WI38 (cell line): ENCODE data around the gene VWF.
"Not testable (repeated sequence)": the region's sequence is repeated elsewhere in the genome, so short reads cannot be mapped to it uniquely, and the experiment has no call there.

Source experiments
- H3K4me3 ChIP-seq: 2 replicates; pipeline ENCODE4 v1.5.1; 2011; ENCODE audit warnings: low read depth, mild to moderate bottlenecking, control low read depth, low read length
- CTCF ChIP-seq: IDR thresholded peaks from 2 replicates; pipeline ENCODE4 v1.5.1; 2012; ENCODE audit warnings: low read depth, mild to moderate bottlenecking, control low read depth, low read length

The VWF gene

GRCh38 chr12:6029401-6029800 lies 95.1 kb downstream of the VWF start:
- no peak overlapping the region for H3K4me3 ChIP-seq
- TF ChIP-seq CTCF = no peak

DNA sequence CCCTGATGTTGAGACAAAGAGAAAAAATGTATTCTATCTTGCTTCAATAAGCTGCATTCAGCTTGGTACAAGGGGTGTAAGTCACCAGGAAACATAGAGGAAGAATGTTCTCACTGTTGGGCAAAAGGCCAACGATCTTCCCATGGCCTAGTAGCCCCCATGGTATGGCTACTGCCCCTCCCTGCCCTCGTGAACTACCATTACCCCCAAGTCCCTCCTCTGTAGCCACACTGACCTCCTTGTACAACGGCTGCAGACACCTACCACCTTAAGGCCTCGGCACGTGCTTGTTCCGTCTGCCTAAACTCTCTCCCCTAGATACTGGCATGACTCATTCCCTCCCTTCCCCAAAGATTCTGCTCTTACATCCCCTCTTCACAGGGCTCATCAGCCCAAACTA lies 97.5 kb downstream of the VWF start:
- TF ChIP-seq CTCF = no peak
- no peak overlapping the region for H3K4me3 ChIP-seq

GRCh38 chr12:6025703-6026298 lies 98.7 kb downstream of the VWF start:
- not testable (repeated sequence) for H3K4me3 ChIP-seq

DNA sequence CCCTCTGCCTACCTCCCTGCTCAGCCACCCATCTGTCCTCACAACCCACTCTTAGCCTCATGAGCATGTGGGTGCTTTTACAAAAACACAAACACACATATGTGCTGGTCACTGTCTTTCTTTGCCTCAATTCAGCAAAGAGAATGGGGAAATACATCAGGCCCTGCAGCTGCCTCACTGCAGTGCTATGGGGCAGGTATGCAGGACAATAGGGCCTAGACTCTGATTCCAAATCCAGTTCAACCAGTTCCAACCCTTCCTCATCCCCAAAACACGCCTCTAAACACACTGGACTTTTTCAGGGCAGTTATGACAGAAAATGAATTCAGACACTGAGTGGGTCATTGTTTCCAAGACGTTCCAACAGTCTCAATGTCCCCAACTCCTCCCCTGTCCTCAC lies 100.4 kb downstream of the VWF start:
- not testable (repeated sequence) for H3K4me3 ChIP-seq

DNA sequence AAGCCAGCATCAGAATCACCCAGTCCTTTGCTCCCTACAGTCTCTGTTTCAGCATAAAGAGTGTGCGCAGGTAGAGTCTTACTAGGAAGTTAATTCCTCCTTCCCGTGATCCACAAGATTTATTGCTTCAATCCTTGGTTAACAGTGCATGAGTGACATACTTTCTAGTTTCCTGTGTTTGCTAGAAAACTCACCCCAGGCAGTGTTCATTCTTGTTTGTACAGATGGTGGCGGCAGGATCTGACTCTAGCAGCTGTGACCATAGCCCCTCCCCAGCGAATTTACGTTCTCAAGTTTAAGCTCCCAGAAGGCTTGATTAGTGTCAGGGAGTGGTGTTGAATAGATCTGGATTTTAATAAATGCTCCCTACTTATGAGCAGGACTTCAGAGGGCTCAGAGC lies 103.5 kb downstream of the VWF start:
- TF ChIP-seq CTCF = no peak
- H3K4me3 ChIP-seq = no peak overlapping the region

DNA sequence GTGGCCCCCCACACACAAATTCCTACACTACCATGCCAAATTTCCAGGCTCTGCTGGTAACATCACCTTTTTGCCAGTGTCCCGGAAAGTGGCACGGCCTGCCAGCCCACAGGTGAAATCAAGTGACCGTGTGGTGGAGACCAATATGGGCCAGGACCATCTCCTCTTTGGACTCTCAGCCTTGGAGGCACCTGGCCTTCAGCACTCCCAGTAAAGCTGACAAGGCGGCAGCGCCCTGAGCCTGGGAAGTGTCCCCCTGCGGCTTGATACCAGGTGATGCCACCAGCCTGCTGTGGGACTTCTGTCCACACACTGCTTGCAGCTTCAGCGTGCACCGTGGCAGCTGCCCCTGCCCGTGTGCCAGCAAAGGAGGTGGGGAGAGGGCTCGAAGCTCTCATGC lies 104.0 kb downstream of the VWF start:
- H3K4me3 ChIP-seq = not testable (repeated sequence)

DNA sequence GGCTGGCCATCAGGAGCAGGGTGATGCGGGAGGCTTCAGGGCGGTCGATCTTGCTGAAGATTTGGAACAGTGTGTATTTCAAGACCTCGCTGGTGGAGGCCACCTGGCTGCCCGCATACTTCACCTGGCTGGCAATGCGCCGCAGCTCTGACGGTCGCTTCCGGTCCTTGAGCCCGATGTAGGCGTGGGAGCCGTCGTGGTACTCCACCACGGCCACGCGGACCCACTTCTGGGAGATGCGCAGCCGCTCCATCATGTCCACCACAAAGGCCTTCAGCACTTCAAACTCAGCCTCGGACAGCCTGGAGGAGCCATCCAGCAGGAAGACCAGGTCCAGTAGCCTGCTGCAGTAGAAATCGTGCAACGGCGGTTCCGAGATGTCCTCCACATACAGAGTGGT lies 105.2 kb downstream of the VWF start:
- not testable (repeated sequence) for H3K4me3 ChIP-seq

DNA sequence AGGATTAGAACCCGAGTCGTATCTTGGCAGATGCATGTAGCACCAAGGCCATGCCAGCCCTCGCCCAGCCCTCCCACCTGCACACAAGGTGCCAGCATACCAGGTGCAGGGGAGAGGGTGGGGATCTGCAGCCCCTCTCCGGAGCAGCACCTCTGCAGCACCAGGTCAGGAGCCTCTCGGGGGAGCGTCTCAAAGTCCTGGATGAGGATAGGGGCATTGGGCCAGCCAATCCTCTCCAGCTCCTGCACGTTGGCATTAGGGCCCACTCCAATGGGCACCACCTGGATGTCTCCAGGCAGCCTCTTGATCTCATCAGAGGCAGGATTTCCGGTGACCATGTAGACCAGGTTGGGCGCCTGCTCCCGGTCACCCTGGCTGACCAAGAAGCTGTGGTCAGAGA lies 106.2 kb downstream of the VWF start:
- TF ChIP-seq CTCF = no peak

GRCh38 chr12:6016756-6017155 lies 107.7 kb downstream of the VWF start:
- TF ChIP-seq CTCF = no peak
- no peak overlapping the region for H3K4me3 ChIP-seq

More for the DNA sequence above, 106.2 kb downstream of the VWF start:
- H3K4me3 ChIP-seq = no peak overlapping the region

GRCh38 chr12:6016004-6016403 lies 108.5 kb downstream of the VWF start:
- not testable (repeated sequence) for H3K4me3 ChIP-seq

DNA sequence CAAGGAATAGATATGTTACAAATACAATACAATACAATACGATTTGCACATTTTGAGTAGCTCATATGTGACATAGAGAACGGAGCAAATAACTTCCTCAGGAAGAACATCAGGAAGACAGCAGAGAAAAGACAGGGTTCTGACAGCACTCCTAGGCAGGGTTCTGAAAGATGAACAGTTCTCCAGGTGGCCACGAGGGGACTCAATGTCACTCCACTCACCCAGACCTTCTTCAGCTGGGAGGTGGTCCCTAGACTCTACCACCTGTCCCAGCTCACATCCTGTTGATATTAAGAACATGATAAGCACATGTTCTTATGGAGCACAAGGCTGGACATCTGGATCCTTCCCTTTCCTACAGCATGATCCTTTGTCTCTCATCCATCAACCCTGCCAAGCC lies 109.2 kb downstream of the VWF start:
- H3K4me3 ChIP-seq = not testable (repeated sequence)

- H3K4me3 ChIP-seq = not testable (repeated sequence)
Observed at GRCh38 chr12:6010631-6011350, 113.7 kb downstream of the VWF start.
